AG09309 (cell line): ENCODE measurements around the gene ME1.
"Not testable (repeated sequence)": the region's sequence is repeated elsewhere in the genome, so short reads cannot be mapped to it uniquely, and the experiment has no call there.

Experiments used
- DNase-seq: peaks from one replicate; pipeline ENCODE4 v3.0.0-alpha.2; 2010; ENCODE audit warnings: low read depth
- H3K4me3 ChIP-seq: 2 replicates; pipeline ENCODE4 v1.5.1; 2011; ENCODE audit warnings: mild to moderate bottlenecking, low read depth, low read length, moderate library complexity; ENCODE audit not compliant: control insufficient read depth
- TF ChIP-seq, protein P1 (sequence below): IDR thresholded peaks from 2 replicates; pipeline ENCODE4 v1.5.1; 2011; ENCODE audit warnings: mild to moderate bottlenecking, low read depth, low read length, inconsistent platforms; ENCODE audit not compliant: insufficient read depth, control insufficient read depth; ENCODE audit errors: missing control alignments

ME1 gene

DNA sequence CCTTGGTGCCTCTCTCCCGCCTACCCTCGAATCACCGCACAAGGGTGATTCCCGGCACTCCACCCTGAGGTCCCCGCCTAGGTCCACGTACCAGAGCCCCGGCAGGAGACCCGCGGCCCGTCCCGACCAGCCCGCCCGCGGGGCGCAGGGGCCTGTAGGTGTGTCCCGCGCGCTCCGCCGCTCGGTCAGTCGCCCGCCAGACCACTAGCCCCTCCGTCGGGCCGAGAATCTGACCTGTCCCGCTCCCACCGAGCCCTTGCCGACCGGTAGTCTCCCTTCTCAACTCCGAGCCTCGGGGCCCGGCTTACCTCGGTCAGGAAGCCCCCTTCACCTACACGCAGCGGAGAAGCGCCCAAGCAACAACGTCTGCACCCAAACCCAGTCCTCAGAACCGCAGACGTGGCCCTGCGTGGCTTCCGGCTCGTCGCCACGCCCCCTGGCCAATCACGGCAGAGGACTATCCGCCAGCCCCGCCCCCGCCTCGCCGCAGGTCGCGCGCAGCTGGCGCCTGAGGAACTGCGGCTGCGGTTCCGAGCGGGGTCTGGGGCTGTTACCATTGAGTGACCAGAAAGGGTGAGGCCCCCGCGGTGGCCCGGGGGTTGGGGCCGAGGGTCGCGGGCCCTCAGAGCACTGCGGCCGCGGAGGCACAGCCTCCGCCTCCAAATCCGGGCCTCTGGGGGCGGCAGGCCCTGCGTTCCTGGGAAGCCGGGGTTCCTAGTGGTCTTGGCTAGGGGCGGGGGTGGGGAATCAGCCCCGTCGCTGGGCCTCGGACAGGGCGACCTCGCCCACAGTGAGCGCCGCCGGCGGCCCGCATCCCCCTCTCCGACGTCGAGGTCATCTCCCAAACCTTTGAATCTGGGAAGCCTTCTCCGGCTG is 237.7 kb downstream of the ME1 start, which contains the start of the genes PGM3 and RWDD2A:
TSS of gene PGM3 (minus strand) at position 395 of the 876 bp plus-strand sequence. CDS start 2,253 bp downstream, outside the sequence.
TSS of gene RWDD2A (plus strand) at position 487 of the 876 bp plus-strand sequence. CDS start 1,095 bp downstream, outside the sequence.
- TF ChIP-seq, protein P1, sequence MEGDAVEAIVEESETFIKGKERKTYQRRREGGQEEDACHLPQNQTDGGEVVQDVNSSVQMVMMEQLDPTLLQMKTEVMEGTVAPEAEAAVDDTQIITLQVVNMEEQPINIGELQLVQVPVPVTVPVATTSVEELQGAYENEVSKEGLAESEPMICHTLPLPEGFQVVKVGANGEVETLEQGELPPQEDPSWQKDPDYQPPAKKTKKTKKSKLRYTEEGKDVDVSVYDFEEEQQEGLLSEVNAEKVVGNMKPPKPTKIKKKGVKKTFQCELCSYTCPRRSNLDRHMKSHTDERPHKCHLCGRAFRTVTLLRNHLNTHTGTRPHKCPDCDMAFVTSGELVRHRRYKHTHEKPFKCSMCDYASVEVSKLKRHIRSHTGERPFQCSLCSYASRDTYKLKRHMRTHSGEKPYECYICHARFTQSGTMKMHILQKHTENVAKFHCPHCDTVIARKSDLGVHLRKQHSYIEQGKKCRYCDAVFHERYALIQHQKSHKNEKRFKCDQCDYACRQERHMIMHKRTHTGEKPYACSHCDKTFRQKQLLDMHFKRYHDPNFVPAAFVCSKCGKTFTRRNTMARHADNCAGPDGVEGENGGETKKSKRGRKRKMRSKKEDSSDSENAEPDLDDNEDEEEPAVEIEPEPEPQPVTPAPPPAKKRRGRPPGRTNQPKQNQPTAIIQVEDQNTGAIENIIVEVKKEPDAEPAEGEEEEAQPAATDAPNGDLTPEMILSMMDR: no peak
- peak; percentile 40 for DNase-seq
- H3K4me3 ChIP-seq: peak within 1 kb of the TSS; percentile 88

DNA sequence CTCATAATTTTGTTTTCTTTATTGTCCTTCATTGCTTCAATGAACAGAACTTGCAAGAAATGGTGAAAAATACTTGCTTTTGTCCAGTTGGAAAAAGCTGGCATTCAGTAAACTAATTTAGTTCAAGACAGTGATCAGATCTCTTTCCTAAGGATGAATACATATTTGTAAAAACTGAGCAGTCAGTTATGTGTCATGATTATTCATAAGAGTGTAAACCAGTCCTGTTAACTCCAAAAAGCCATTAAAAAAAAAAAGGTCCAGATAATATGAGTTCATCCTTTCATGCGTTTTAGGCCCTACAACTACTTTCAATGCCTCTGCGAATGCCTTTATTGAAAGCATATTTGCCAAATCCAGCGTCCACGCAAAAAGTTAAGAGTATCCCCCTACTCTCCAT is 238.4 kb downstream of the ME1 start:
- DNase-seq: no peak
- TF ChIP-seq, protein P1: no peak
- H3K4me3 ChIP-seq: peak overlapping the region; percentile 88

DNA sequence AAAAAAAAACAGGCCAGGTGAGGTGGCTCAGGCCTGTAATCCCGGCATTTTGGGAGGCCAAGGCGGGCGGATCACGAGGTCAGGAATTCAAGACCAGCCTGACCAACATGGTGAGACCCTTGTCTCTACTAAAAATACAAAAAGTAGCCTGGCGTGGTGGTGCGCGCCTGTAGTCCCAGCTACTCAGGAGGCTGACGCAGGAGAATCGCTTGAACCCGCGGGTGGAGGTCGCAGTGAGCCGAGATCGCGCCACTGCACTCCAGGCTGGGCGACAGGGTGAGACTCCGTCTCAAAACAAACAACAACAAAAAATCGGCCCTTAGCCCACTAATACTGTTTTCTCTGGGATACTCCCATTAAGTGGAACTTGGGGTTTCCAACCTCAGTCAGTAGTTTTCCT is 238.9 kb downstream of the ME1 start:
- DNase-seq: not testable (repeated sequence)
- H3K4me3 ChIP-seq: peak overlapping the region; percentile 88

DNA sequence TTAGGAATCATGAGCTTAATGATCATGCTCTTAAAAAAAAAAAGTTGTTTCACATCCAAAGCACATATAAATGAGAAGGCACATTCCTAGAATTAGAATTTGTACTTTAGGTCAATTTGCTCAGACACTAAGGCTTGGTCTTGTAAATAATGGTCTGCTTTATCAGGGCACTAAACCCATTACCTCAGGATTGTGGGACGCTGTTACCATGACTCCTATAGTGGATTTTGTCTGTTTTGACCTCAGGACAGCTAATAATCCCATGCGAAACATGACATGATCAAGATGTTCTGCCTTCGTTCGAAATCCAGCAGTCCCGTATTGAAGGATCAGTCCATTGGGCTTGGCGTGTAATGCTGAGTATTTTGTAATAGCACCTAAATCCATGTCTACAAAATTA is 240.2 kb downstream of the ME1 start:
- H3K4me3 ChIP-seq: no peak overlapping the region

DNA sequence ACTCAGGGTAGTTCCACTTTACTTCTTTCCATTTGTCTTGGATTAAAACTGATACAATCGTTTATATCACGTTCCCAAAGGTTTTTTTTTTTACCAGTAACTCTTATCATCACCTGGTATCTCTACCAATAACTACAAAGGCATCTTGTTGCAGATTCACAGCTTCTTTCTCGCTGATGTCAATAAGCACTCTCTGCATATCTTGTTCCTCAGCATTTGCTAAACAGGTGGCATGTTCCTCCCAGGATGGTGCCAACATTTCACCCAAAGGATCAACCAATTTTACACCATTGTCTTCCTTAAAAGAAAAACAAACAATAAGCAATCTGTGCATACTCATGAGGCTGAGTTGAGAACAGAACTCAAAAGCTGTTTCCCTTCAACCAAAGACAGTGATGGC is 242.3 kb downstream of the ME1 start:
- no peak for DNase-seq
- TF ChIP-seq, protein P1: no peak
- no peak overlapping the region for H3K4me3 ChIP-seq

More for the DNA sequence above, 240.2 kb downstream of the ME1 start:
- TF ChIP-seq, protein P1: no peak
- no peak for DNase-seq

DNA sequence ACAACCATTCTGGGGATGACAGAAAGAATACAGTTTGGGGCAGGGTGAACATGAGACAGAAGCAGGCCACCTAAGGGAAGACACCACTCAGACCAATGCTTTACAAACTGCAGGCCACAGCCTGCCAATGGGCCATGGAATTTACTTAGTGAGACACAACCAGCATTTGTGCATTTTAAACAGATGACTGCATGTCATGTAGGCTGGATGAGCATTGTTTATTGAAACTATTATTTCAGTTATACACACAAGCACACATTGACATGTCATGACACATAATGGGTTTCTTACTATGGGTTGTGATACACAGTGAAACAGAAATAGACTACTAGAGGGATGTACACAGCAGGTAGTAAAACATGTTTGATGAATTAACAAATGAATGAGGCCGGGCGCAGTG is 245.8 kb downstream of the ME1 start:
- no peak overlapping the region for H3K4me3 ChIP-seq
- no peak for DNase-seq
- TF ChIP-seq, protein P1: no peak

DNA sequence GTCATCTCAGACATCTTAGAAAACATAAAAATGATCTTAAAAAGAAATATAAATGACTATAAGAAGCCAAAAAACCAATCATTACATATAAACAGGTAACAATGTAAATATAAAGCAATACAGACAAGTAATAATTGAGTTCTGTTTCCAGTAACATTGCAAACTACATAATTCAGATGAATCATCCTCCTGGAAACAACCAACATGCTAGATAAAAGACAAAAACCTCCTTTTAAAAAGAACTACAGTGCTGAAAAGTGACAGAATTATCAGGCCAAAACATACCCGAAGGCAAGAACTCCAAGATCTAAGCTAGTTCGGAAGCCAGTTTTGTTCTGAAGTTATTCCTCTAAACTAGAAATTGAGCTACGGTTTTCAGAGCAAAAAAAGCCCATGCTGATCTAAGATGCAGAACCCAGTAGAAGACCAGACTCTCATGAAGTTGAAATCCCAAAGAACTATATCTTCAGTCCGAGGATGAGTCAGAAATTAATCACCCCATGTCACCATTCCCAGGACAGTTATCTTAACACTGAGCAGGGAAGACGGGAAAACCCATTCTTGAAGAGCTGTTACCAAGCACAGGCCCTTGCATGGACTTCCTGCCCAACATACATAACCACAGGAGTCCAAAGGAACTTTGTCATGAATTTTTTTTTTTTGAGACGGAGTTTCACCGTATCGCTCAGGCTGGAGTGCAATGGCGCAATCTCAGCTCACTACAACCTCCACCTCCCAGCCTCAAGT is 247.6 kb downstream of the ME1 start:
- H3K4me3 ChIP-seq: no peak overlapping the region
- TF ChIP-seq, protein P1: no peak
- DNase-seq: peak; percentile 95
